Glutamatergic neuron (in vitro differentiated cells): ENCODE results near the gene PIK3R6. TPM values are rescaled to one million over a fixed set of nuclear protein-coding genes. Genes with fewer than 3 reads are reported as not detected.

Experiments used
- DNase-seq: peaks from one replicate; pipeline ENCODE4 v3.0.0; 2022
- H3K27ac Mint-ChIP-seq: one replicate; pipeline ENCODE4 v1.8.0; 2020; ENCODE audit warnings: mild to moderate bottlenecking, mixed read lengths, inconsistent platforms; ENCODE audit not compliant: unreplicated experiment
- H3K27me3 Mint-ChIP-seq: one replicate; pipeline ENCODE4 v1.8.0; 2020; ENCODE audit warnings: mild to moderate bottlenecking, moderate library complexity, mixed read lengths, inconsistent platforms; ENCODE audit not compliant: unreplicated experiment
- H3K36me3 Mint-ChIP-seq: one replicate; pipeline ENCODE4 v1.8.0; 2020; ENCODE audit warnings: mild to moderate bottlenecking, mixed read lengths, inconsistent platforms; ENCODE audit not compliant: unreplicated experiment
- H3K4me1 Mint-ChIP-seq: one replicate; pipeline ENCODE4 v1.8.0; 2020; ENCODE audit warnings: mild to moderate bottlenecking, low read depth, mixed read lengths, inconsistent platforms; ENCODE audit not compliant: unreplicated experiment
- H3K4me3 Mint-ChIP-seq: one replicate; pipeline ENCODE4 v1.8.0; 2020; ENCODE audit warnings: mild to moderate bottlenecking, mixed read lengths, inconsistent platforms; ENCODE audit not compliant: unreplicated experiment
- H3K9me3 Mint-ChIP-seq: one replicate; pipeline ENCODE4 v1.8.0; 2020; ENCODE audit warnings: mild to moderate bottlenecking, moderate library complexity, mixed read lengths, inconsistent platforms; ENCODE audit not compliant: unreplicated experiment
- CTCF ChIP-seq: fragments of 200-600 bp; sonication (generic); IDR thresholded peaks from one replicate; pipeline ENCODE4 v1.5.0; 2021; ENCODE audit not compliant: partially characterized antibody, unreplicated experiment
- total RNA-seq: library from RNA; stranded (reverse); fragmentation: NEBNext Ultra II Directional; extraction: Animal tissue kit (Norgen Biotek cat#: 25700); gene quantifications from one replicate; pipeline ENCODE4 v1.2.1, GENCODE V29; 2021; ENCODE audit not compliant: unreplicated experiment

The PIK3R6 gene
- total RNA-seq, 1 donor from 2014 or later = not detected

GRCh38 chr17:8870406-8871040 lies 3.0 kb upstream of the PIK3R6 start:
- DNase-seq = no peak
- Mint-ChIP-seq H3K9me3 (peaks cover 2% of the 10 kb centered on the region), H3K4me1 (peaks cover 4% of the 10 kb centered on the region), H3K4me3 (no peak overlapping the region), H3K36me3 (no peaks in the 10 kb centered on the region), H3K27ac (no peak overlapping the region), H3K27me3 (peaks cover 8% of the 10 kb centered on the region)
- no peak for TF ChIP-seq CTCF

GRCh38 chr17:8869114-8869815 lies 1.8 kb upstream of the PIK3R6 start:
- H3K27ac Mint-ChIP-seq = no peak overlapping the region
- H3K27me3 Mint-ChIP-seq = peaks cover 6% of the 10 kb centered on the region
- no peaks in the 10 kb centered on the region for H3K36me3 Mint-ChIP-seq
- peaks cover 4% of the 10 kb centered on the region for H3K4me1 Mint-ChIP-seq
- H3K4me3 Mint-ChIP-seq = no peak overlapping the region
- DNase-seq = no peak
- no peak for TF ChIP-seq CTCF
- no peaks in the 10 kb centered on the region for H3K9me3 Mint-ChIP-seq

GRCh38 chr17:8868529-8868951 lies 1.1 kb upstream of the PIK3R6 start:
- DNase-seq = no peak
- H3K27me3 Mint-ChIP-seq = peaks cover 6% of the 10 kb centered on the region

GRCh38 chr17:8868092-8868491 lies 618 bp upstream of the PIK3R6 start:
- no peak for TF ChIP-seq CTCF
- Mint-ChIP-seq H3K4me3 (no peak overlapping the region), H3K4me1 (peaks cover 2% of the 10 kb centered on the region), H3K27ac (no peak overlapping the region), H3K27me3 (peaks cover 4% of the 10 kb centered on the region), H3K9me3 (no peaks in the 10 kb centered on the region), H3K36me3 (no peaks in the 10 kb centered on the region)
- DNase-seq = no peak

More at GRCh38 chr17:8868529-8868951, 1.1 kb upstream of the PIK3R6 start:
- TF ChIP-seq CTCF = no peak
- H3K4me1 Mint-ChIP-seq = peaks cover 2% of the 10 kb centered on the region
- H3K9me3 Mint-ChIP-seq = no peaks in the 10 kb centered on the region
- H3K36me3 Mint-ChIP-seq = no peaks in the 10 kb centered on the region
- no peak overlapping the region for H3K27ac Mint-ChIP-seq
- no peak overlapping the region for H3K4me3 Mint-ChIP-seq

GRCh38 chr17:8865811-8866210 lies 1.7 kb downstream of the PIK3R6 start:
- peaks cover 2% of the 10 kb centered on the region for H3K4me1 Mint-ChIP-seq
- H3K4me3 Mint-ChIP-seq = no peak overlapping the region
- H3K36me3 Mint-ChIP-seq = no peaks in the 10 kb centered on the region
- no peak for DNase-seq
- peaks cover 4% of the 10 kb centered on the region for H3K27me3 Mint-ChIP-seq
- H3K27ac Mint-ChIP-seq = no peak overlapping the region
- TF ChIP-seq CTCF = no peak
- H3K9me3 Mint-ChIP-seq = no peaks in the 10 kb centered on the region
